RWPE2 (cell line): ENCODE results near the gene PIK3R5.

Experiments used
- ATAC-seq: fragments of 200-7000 bp; cut with Tn5 transposase; 3 replicates; pipeline ENCODE4 v1.9.1; 2021; ENCODE audit warnings: low read depth
- DNase-seq: peaks from one replicate; pipeline ENCODE4 v3.0.0-alpha.2; 2020; ENCODE audit warnings: low spot score
- H3K27ac ChIP-seq: fragments of 450-650 bp; 2 replicates; pipeline ENCODE4 v1.5.1; 2017; ENCODE audit warnings: mild to moderate bottlenecking; ENCODE audit not compliant: poor library complexity, severe bottlenecking
- H3K27me3 ChIP-seq: fragments of 250-450 bp; sonication (Bioruptor Pico); 2 replicates; pipeline ENCODE4 v1.5.1; 2021; ENCODE audit warnings: mild to moderate bottlenecking, moderate library complexity; ENCODE audit not compliant: insufficient read depth, poor library complexity, severe bottlenecking
- H3K36me3 ChIP-seq: fragments of 250-450 bp; sonication (Bioruptor Pico); 2 replicates; pipeline ENCODE4 v1.5.1; 2020; ENCODE audit warnings: low read depth, mild to moderate bottlenecking, moderate library complexity
- H3K4me1 ChIP-seq: fragments of 250-450 bp; sonication (Bioruptor Pico); 2 replicates; pipeline ENCODE4 v1.5.1; 2021; ENCODE audit warnings: mild to moderate bottlenecking, moderate library complexity; ENCODE audit not compliant: insufficient read depth, poor library complexity, severe bottlenecking
- H3K4me3 ChIP-seq: fragments of 250-450 bp; sonication (Bioruptor Pico); 2 replicates; pipeline ENCODE4 v1.5.1; 2021; ENCODE audit warnings: mild to moderate bottlenecking, moderate library complexity; ENCODE audit not compliant: severe bottlenecking
- H3K9me3 ChIP-seq: fragments of 250-450 bp; sonication (Bioruptor Pico); 2 replicates; pipeline ENCODE4 v1.5.1; 2021; ENCODE audit warnings: mild to moderate bottlenecking, moderate library complexity; ENCODE audit not compliant: severe bottlenecking
- CTCF ChIP-seq: fragments of 450-650 bp; IDR thresholded peaks from one replicate; pipeline ENCODE4 v1.5.1; 2017; ENCODE audit warnings: mild to moderate bottlenecking, moderate library complexity; ENCODE audit not compliant: poor library complexity, severe bottlenecking

The PIK3R5 gene

GRCh38 chr17:8965394-8966168 lies at the start of gene PIK3R5:
Gene PIK3R5, minus strand, starts transcription at chr17:8965707. Its CDS starts 54,213 bp downstream, at chr17:8911494.
- DNase-seq, result peak; percentile 75
- peaks cover 7% of the 10 kb centered on the region for H3K27me3 ChIP-seq
- H3K9me3 ChIP-seq, result peaks cover 2% of the 10 kb centered on the region
- H3K27ac ChIP-seq, result no peak within 1 kb of the TSS
- no peaks in the 10 kb centered on the region for H3K4me1 ChIP-seq
- H3K36me3 ChIP-seq, result no peaks in the 10 kb centered on the region
- no peak for TF ChIP-seq CTCF
- H3K4me3 ChIP-seq, result peak within 1 kb of the TSS; percentile 43
- ATAC-seq, result peak; percentile 91

GRCh38 chr17:9011001-9011400 lies 45.5 kb upstream of the PIK3R5 start:
- no peaks in the 10 kb centered on the region for H3K9me3 ChIP-seq
- TF ChIP-seq CTCF, result no peak
- no peak for ATAC-seq

GRCh38 chr17:9009737-9010136 lies 44.2 kb upstream of the PIK3R5 start:
- Histone ChIP-seq H3K4me1 (no peaks in the 10 kb centered on the region), H3K9me3 (no peaks in the 10 kb centered on the region), H3K27ac (no peak overlapping the region), H3K4me3 (no peak overlapping the region), H3K27me3 (no peaks in the 10 kb centered on the region), H3K36me3 (no peaks in the 10 kb centered on the region)
- DNase-seq (no peak), ATAC-seq (peak; percentile 46; the same call in 2 of the 3 replicates)
- no peak for TF ChIP-seq CTCF

More at GRCh38 chr17:9011001-9011400, 45.5 kb upstream of the PIK3R5 start:
- no peak for DNase-seq
- H3K27ac ChIP-seq, result no peak overlapping the region
- H3K36me3 ChIP-seq, result no peaks in the 10 kb centered on the region
- H3K4me1 ChIP-seq, result no peaks in the 10 kb centered on the region
- no peaks in the 10 kb centered on the region for H3K27me3 ChIP-seq
- no peak overlapping the region for H3K4me3 ChIP-seq

GRCh38 chr17:9009096-9009495 lies 43.6 kb upstream of the PIK3R5 start:
- ATAC-seq (no peak), DNase-seq (no peak)
- TF ChIP-seq CTCF, result no peak
- Histone ChIP-seq H3K9me3 (no peaks in the 10 kb centered on the region), H3K36me3 (no peaks in the 10 kb centered on the region), H3K4me3 (no peak overlapping the region), H3K27me3 (peaks cover 6% of the 10 kb centered on the region), H3K4me1 (no peaks in the 10 kb centered on the region), H3K27ac (no peak overlapping the region)
